K562 (cell line): ENCODE data around the gene SCART1. TPM values are rescaled to one million over a fixed set of nuclear protein-coding genes. Genes with fewer than 3 reads are reported as not detected.

Source experiments
- ATAC-seq: fragments of 200-7000 bp; cut with Tn5 transposase; 3 replicates; pipeline ENCODE4 v1.9.1; 2020; ENCODE audit warnings: moderate library complexity
- BruUV-seq: library from RNA; stranded (reverse); fragments of 400-500 nt; replicated peaks from 2 replicates; lab custom pipeline; 2021; lab: Mats Ljungman, UMichigan
- CTCF ChIA-PET: fragments of 300-600 bp; formaldehyde crosslinking; extraction: SDS; loops from one replicate; lab custom pipeline; 2021; ENCODE audit warnings: low intra/inter-chr PET ratio; lab: Yijun Ruan, JAX
- POLR2A ChIA-PET: fragments of 300-600, 350-650 bp; sonication (Branson Sonifier 250); formaldehyde crosslinking; extraction: SDS; loops from one replicate; lab custom pipeline; 2021; ENCODE audit warnings: antibody characterized with exemption, inconsistent platforms; lab: Yijun Ruan, JAX
- DNase-seq, 4 experiments: peaks; one replicate each; pipeline versions ENCODE4 v3.0.0 to v3.0.0-alpha.2; 2011 to 2018; ENCODE audit warnings: low spot score in 3 of 4, mixed read lengths in 3 of 4; ENCODE audit errors: extremely low read depth in 1 of 4
- FAIRE-seq: peaks from 2 replicates; lab custom pipeline; 2011; peaks lifted over from hg19 to GRCh38; lab: Jason Lieb, UNC
- H2AFZ ChIP-seq: 2 replicates; pipeline ENCODE4 v1.6.0; 2011; ENCODE audit warnings: low read depth, low read length, control low read depth, inconsistent platforms
- H3K27ac ChIP-seq: fragments of 200-600 bp; 3 replicates; pipeline ENCODE4 v1.8.0; 2011; ENCODE audit warnings: low read depth, mild to moderate bottlenecking, control low read depth, inconsistent platforms, low read length, moderate library complexity, mixed read lengths; ENCODE audit errors: extremely low read depth
- H3K27me3 ChIP-seq, 2 experiments: fragments of 300-600 bp in 1 of 2; 2 replicates in 1 of 2; 3 replicates in 1 of 2; pipeline versions ENCODE4 v1.6.0 to v1.8.0; 2011; ENCODE audit warnings: inconsistent platforms in 2 of 2, low read length in 2 of 2, mild to moderate bottlenecking in 1 of 2, mixed read lengths in 1 of 2, moderate library complexity in 1 of 2; ENCODE audit not compliant: control insufficient read depth in 2 of 2, insufficient read depth in 2 of 2
- H3K36me3 ChIP-seq: fragments of 300-600 bp; 3 replicates; pipeline ENCODE4 v1.8.0; 2011; ENCODE audit warnings: mild to moderate bottlenecking, low read length, inconsistent platforms; ENCODE audit not compliant: control insufficient read depth, insufficient read depth
- H3K4me1 ChIP-seq, 2 experiments: fragments of 200-600 bp in 1 of 2; replicated peaks in 1 of 2; 2 replicates in 1 of 2; 3 replicates in 1 of 2; pipeline versions ENCODE4 v1.5.1 to v1.8.0; 2011; ENCODE audit warnings: inconsistent platforms in 2 of 2, low read length in 2 of 2, mild to moderate bottlenecking in 1 of 2, mixed read lengths in 1 of 2, moderate library complexity in 1 of 2; ENCODE audit not compliant: control insufficient read depth in 2 of 2, insufficient read depth in 2 of 2
- H3K4me2 ChIP-seq: 2 replicates; pipeline ENCODE4 v1.6.1; 2011; ENCODE audit warnings: low read length, control low read depth, inconsistent platforms, mixed read lengths; ENCODE audit not compliant: insufficient read depth
- H3K4me3 ChIP-seq: fragments of 200-600 bp; sonication (generic), shearing (Covaris generic); 2 replicates; pipeline ENCODE4 v1.5.1; 2016; ENCODE audit warnings: control low read depth, inconsistent platforms
- H3K79me2 ChIP-seq: fragments of 200-600 bp; 3 replicates; pipeline ENCODE4 v1.8.0; 2011; ENCODE audit warnings: low read length, inconsistent platforms; ENCODE audit not compliant: control insufficient read depth, insufficient read depth
- H3K9ac ChIP-seq, 2 experiments: 2 replicates each; pipeline versions ENCODE4 v1.6.0 to v1.6.1; 2011; ENCODE audit warnings: low read depth in 2 of 2, low read length in 2 of 2, control low read depth in 1 of 2, inconsistent platforms in 1 of 2, mild to moderate bottlenecking in 1 of 2, mixed read lengths in 1 of 2; ENCODE audit not compliant: insufficient read depth in 1 of 2
- H3K9me1 ChIP-seq: one replicate; pipeline ENCODE4 v1.6.0; 2011; ENCODE audit warnings: inconsistent platforms, mild to moderate bottlenecking, low read length, moderate library complexity; ENCODE audit not compliant: control insufficient read depth, insufficient read depth
- H3K9me3 ChIP-seq: replicated peaks from 2 replicates; pipeline ENCODE4 v1.5.1; 2011; ENCODE audit warnings: low read depth, low read length, inconsistent platforms; ENCODE audit not compliant: control insufficient read depth, insufficient read depth
- H4K20me1 ChIP-seq: replicated peaks from 2 replicates; pipeline ENCODE4 v1.6.1; 2011; ENCODE audit warnings: low read length, inconsistent platforms, mixed read lengths; ENCODE audit not compliant: control insufficient read depth, insufficient read depth
- ARNT ChIP-seq, 2 experiments: fragments of 450-650 bp; IDR thresholded peaks; 2 replicates each; pipeline ENCODE4 v1.6.1; 2016; ENCODE audit warnings: mild to moderate bottlenecking in 1 of 2
- CHD4 ChIP-seq: fragments of 200-600 bp; sonication (generic); IDR thresholded peaks from 3 replicates; pipeline ENCODE4 v1.6.1; 2012; ENCODE audit warnings: low read depth, mild to moderate bottlenecking, mixed read lengths, low read length, inconsistent platforms; ENCODE audit not compliant: insufficient read depth, insufficient replicate concordance, poor library complexity, severe bottlenecking
- E2F3 ChIP-seq: fragments of 250-450 bp; sonication (Bioruptor Pico); IDR thresholded peaks from 2 replicates; pipeline ENCODE4 v1.4.0; 2020; ENCODE audit warnings: mild to moderate bottlenecking
- ETV1 ChIP-seq: fragments of 450-650 bp; conservative IDR thresholded peaks from 2 replicates; pipeline ENCODE4 v1.6.1; 2016; ENCODE audit warnings: missing genetic modification characterization, control low read depth, low read depth, missing compliant biosample characterization
- FOXM1 ChIP-seq, 2 experiments: fragments of 450-650 bp in 1 of 2; sonication (generic) in 1 of 2; formaldehyde crosslinking in 1 of 2; IDR thresholded peaks; 2 replicates each; pipeline versions ENCODE4 v1.6.1 to v1.9.0; 2017 to 2022; ENCODE audit warnings: low read depth in 2 of 2, mild to moderate bottlenecking in 2 of 2, missing genetic modification reagents in 1 of 2, moderate library complexity in 1 of 2
- GABPB2 ChIP-seq: fragments of 250-450 bp; sonication (Bioruptor Pico); conservative IDR thresholded peaks from 2 replicates; pipeline ENCODE4 v1.5.1; 2021; ENCODE audit warnings: mild to moderate bottlenecking
- KLF1 ChIP-seq: fragments of 450-650 bp; IDR thresholded peaks from 2 replicates; pipeline ENCODE4 v1.6.1; 2016; ENCODE audit warnings: missing genetic modification characterization, missing compliant biosample characterization
- MED1 ChIP-seq: sonication (generic); formaldehyde crosslinking; IDR thresholded peaks from 2 replicates; pipeline ENCODE4 v1.8.1; 2023; ENCODE audit warnings: missing genetic modification reagents, borderline replicate concordance
- MLX ChIP-seq, 2 experiments: fragments of 450-650 bp in 1 of 2; sonication (generic) in 1 of 2; formaldehyde crosslinking; conservative IDR thresholded peaks; 2 replicates each; pipeline versions ENCODE4 v1.4.0 to v1.8.1; 2020 to 2022; ENCODE audit warnings: mild to moderate bottlenecking in 1 of 2, missing genetic modification reagents in 1 of 2
- PREB ChIP-seq: sonication (generic); formaldehyde crosslinking; IDR thresholded peaks from 2 replicates; pipeline ENCODE4 v1.8.1; 2023; ENCODE audit warnings: mild to moderate bottlenecking, missing genetic modification reagents
- PRMT5 ChIP-seq: sonication (generic); formaldehyde crosslinking; IDR thresholded peaks from 2 replicates; pipeline ENCODE4 v1.5.0; 2020; ENCODE audit warnings: missing genetic modification reagents
- THRB ChIP-seq: fragments of 450-650 bp; formaldehyde crosslinking; conservative IDR thresholded peaks from 2 replicates; pipeline ENCODE4 v1.4.0; 2022; ENCODE audit warnings: mild to moderate bottlenecking, missing genetic modification characterization
- U2AF2 ChIP-seq: fragments of 200-400 bp; formaldehyde crosslinking; optimal IDR thresholded peaks from 2 replicates; pipeline ENCODE3; 2017; ENCODE audit warnings: low read depth, mild to moderate bottlenecking, low read length
- ZC3H4 ChIP-seq: sonication (generic); formaldehyde crosslinking; IDR thresholded peaks from 2 replicates; pipeline ENCODE4 v1.9.0; 2021; ENCODE audit warnings: missing genetic modification reagents, borderline replicate concordance
- WGBS: fragments of 100-300 bp; shearing (Covaris generic); methylation state at CpG from one replicate; pipeline ENCODE4 v1.1.6; 2016; ENCODE audit warnings: low coverage, mixed read lengths; ENCODE audit not compliant: insufficient coverage; ENCODE audit errors: missing lambda C conversion rate; 5-methylcytosine and 5-hydroxymethylcytosine counted together
- in situ Hi-C: fragments of 300-500 bp; cut with MboI; formaldehyde crosslinking; loops from 4 replicates; pipeline ENCODE4 v1.15.0; 2018; ENCODE audit warnings: inconsistent platforms, mixed read lengths
- intact Hi-C: fragments of 100-400 bp; cut with micrococcal nuclease; formaldehyde crosslinking; loops from 2 replicates; pipeline ENCODE4 v1.14.2; 2022
- polyA plus RNA-seq, 8 experiments: library from polyadenylated mRNA; depleted of rRNA in 4 of 8; stranded (reverse) in 5 of 8; unstranded in 3 of 8; fragments of >200 nt; fragmentation: Nextera tagmentation in 2 of 8; fragmentation: Illumina TruSeq in 1 of 8; extraction: Ambion mirVana in 2 of 8; extraction: Trizol in 1 of 8; gene quantifications; 2 replicates each; pipeline versions ENCODE4 v1.2.1 to v1.2.3, GENCODE V29; 2011 to 2014; ENCODE audit warnings: inconsistent platforms in 1 of 8, missing spikeins in 1 of 8
- total RNA-seq, 7 experiments: library from RNA; depleted of rRNA in 6 of 7; stranded (reverse); fragments of >200 nt in 6 of 7; fragmentation: Illumina TruSeq in 2 of 7; extraction: Trizol in 2 of 7; gene quantifications; 2 replicates each; pipeline versions ENCODE4 v1.2.1 to v1.2.3, GENCODE V29; 2011 to 2021; ENCODE audit warnings: low replicate concordance in 1 of 7
- TF ChIP-seq, protein P1 (sequence below): sonication (generic); IDR thresholded peaks from 2 replicates; pipeline ENCODE4 v1.6.1; 2016

Gene SCART1
- total and polyA plus RNA-seq, 9 of the 15 experiments (the other 6 are each of a cell fraction or from before 2014, with no cell fraction given) = 0.18 to 6.5 (median 4.5) TPM

- Histone ChIP-seq H3K36me3 (no peaks in the 10 kb centered on the region), H3K79me2 (no peaks in the 10 kb centered on the region; the same call in 2 of the 3 replicates), H4K20me1 (no peaks in the 10 kb centered on the region), H3K4me3 (no peak overlapping the region), H2AFZ (no peak overlapping the region), H3K9me1 (no peaks in the 10 kb centered on the region), H3K4me1 (peaks cover 0 to 31% of the 10 kb centered on the region in 2 experiments; a peak in 2 of 5 replicates), H3K27ac (no peak overlapping the region), H3K9ac (no peak overlapping the region), H3K4me2 (no peak overlapping the region), H3K9me3 (no peaks in the 10 kb centered on the region), H3K27me3 (peaks cover 0 to 40% of the 10 kb centered on the region in 2 experiments; a peak in 2 of 5 replicates)
- CTCF ChIA-PET = no interaction called here
- intact Hi-C loops (no loop called here), in situ Hi-C loops (no loop called here)
- TF ChIP-seq ARNT (IDR thresholded peaks at IDR 0.05) = no peak
- no peak for TF ChIP-seq CHD4
- TF ChIP-seq U2AF2 = no peak
- TF ChIP-seq GABPB2 = no peak
- no peak for TF ChIP-seq KLF1 (tag)
- TF ChIP-seq ZC3H4 (CRISPR knock-in tag) = no peak
- TF ChIP-seq MLX (CRISPR knock-in tag; conservative IDR thresholded peaks at IDR 0.05) = no peak
- no peak for TF ChIP-seq PRMT5
- TF ChIP-seq, protein P1, sequence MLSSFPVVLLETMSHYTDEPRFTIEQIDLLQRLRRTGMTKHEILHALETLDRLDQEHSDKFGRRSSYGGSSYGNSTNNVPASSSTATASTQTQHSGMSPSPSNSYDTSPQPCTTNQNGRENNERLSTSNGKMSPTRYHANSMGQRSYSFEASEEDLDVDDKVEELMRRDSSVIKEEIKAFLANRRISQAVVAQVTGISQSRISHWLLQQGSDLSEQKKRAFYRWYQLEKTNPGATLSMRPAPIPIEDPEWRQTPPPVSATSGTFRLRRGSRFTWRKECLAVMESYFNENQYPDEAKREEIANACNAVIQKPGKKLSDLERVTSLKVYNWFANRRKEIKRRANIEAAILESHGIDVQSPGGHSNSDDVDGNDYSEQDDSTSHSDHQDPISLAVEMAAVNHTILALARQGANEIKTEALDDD = no peak
- no peak for TF ChIP-seq FOXM1 (IDR thresholded peaks at IDR 0.05; ENCODE audit: low read depth)
- no peak for TF ChIP-seq FOXM1 (CRISPR knock-in tag; IDR thresholded peaks at IDR 0.05; ENCODE audit: low read depth)
- TF ChIP-seq E2F3 (CRISPR knock-in tag) = no peak
- TF ChIP-seq ETV1 (tag) = no peak
- no peak for TF ChIP-seq MED1 (CRISPR knock-in tag)
- no peak for TF ChIP-seq PREB (CRISPR knock-in tag)
- no peak for TF ChIP-seq THRB
- FAIRE-seq (no peak), DNase-seq (no peak), ATAC-seq (no peak)
- no TSS peak for BruUV-seq
- 32% methylated on average over 21 of the region's 21 CpGs for WGBS
- POLR2A ChIA-PET = no interaction called here
Measured at GRCh38 chr10:133458710-133459453, 5.1 kb downstream of the SCART1 start.
